ENCODE measurements around the gene CTIF. TPM values are rescaled to one million over a fixed set of nuclear protein-coding genes. Genes with fewer than 3 reads are reported as not detected.

CTIF gene
- total and polyA plus RNA-seq, 2 experiments from 2014 or later, result 8.6 to 14.4 TPM

- TF ChIP-seq ZNF462 (CRISPR knock-in tag; IDR thresholded peaks at IDR 0.05) (no peak), REST (IDR thresholded peaks at IDR 0.05; ENCODE audit: unreplicated experiment) (no peak), EZH2 (IDR thresholded peaks at IDR 0.05; ENCODE audit: low read depth, unreplicated experiment) (no peak), NANOG (IDR thresholded peaks at IDR 0.05; ENCODE audit: borderline replicate concordance) (no peak), EZH2phosphoT487 (IDR thresholded peaks at IDR 0.05; ENCODE audit: unreplicated experiment) (no peak)
Measured at GRCh38 chr18:48718251-48718959, 179.6 kb downstream of the CTIF start (continued).
